Measurements from ENCODE around the gene IGF1R.

IGF1R gene

GRCh38 chr15:99009741-99010330 lies 361.5 kb downstream of the IGF1R start:
- in situ Hi-C loops (cut with HindIII; ENCODE audit: low sequenced_read_pairs): no loop called here

- in situ Hi-C loops (cut with HindIII; ENCODE audit: low sequenced_read_pairs): no loop called here
Measured at GRCh38 chr15:99010768-99011167, 362.4 kb downstream of the IGF1R start.
